Tibial nerve (tissue), 4 donors: ENCODE results near the gene LCT.

Experiments
- CTCF ChIP-seq, 5 experiments: fragments of 200-600 bp in 3 of 5; fragments of 450-650 bp in 2 of 5; sonication (generic) in 3 of 5; IDR thresholded peaks; one replicate each; pipeline ENCODE4 v1.5.1; 2016 to 2019; ENCODE audit warnings: antibody characterized with exemption in 5 of 5, mild to moderate bottlenecking in 3 of 5, moderate library complexity in 2 of 5
- EP300 ChIP-seq, 2 donors: sonication (generic); formaldehyde crosslinking; IDR thresholded peaks; one replicate each; pipeline ENCODE4 v1.6.1; 2017; ENCODE audit warnings: antibody characterized with exemption in 2 of 2, mild to moderate bottlenecking in 1 of 2
- POLR2A ChIP-seq, 2 donors: fragments of 450-650 bp; IDR thresholded peaks; one replicate each; pipeline ENCODE4 v1.6.1; 2017; ENCODE audit warnings: antibody characterized with exemption in 2 of 2, mild to moderate bottlenecking in 2 of 2, moderate library complexity in 2 of 2

- no peak for TF ChIP-seq POLR2A (IDR thresholded peaks at IDR 0.05)
- TF ChIP-seq CTCF (IDR thresholded peaks at IDR 0.05): no peak
- TF ChIP-seq EP300 (IDR thresholded peaks at IDR 0.05): no peak
Observed at GRCh38 chr2:135817466-135817865, 19.5 kb downstream of the LCT start.
